MCF 10A (cell line): ENCODE data around the gene ARHGAP9. TPM values are rescaled to one million over a fixed set of nuclear protein-coding genes. Genes with fewer than 3 reads are reported as not detected.
"Not testable (repeated sequence)": the region's sequence is repeated elsewhere in the genome, so short reads cannot be mapped to it uniquely, and the experiment has no call there.

Experiments used
- BruUV-seq: library from RNA; stranded (reverse); fragments of 400-500 nt; replicated peaks from 2 replicates; lab custom pipeline; 2021; lab: Mats Ljungman, UMichigan
- CTCF ChIA-PET: fragments of 300-600 bp; sonication (Branson Sonifier 250); formaldehyde crosslinking; extraction: SDS; loops from one replicate; lab custom pipeline; 2021; ENCODE audit warnings: antibody characterized with exemption, inconsistent platforms; lab: Yijun Ruan, JAX
- POLR2A ChIA-PET: fragments of 300-600, 350-650 bp; sonication (Branson Sonifier 250); formaldehyde crosslinking; extraction: SDS; loops from one replicate; lab custom pipeline; 2020; ENCODE audit warnings: antibody characterized with exemption, inconsistent platforms; lab: Yijun Ruan, JAX
- DNase-seq: peaks from one replicate; pipeline ENCODE4 v3.0.0-alpha.2; 2018; ENCODE audit not compliant: unreplicated experiment
- H3K27ac Mint-ChIP-seq: one replicate; pipeline ENCODE4 v1.8.0; 2022; ENCODE audit warnings: mild to moderate bottlenecking, low read depth, mixed read lengths; ENCODE audit not compliant: unreplicated experiment
- H3K27me3 Mint-ChIP-seq: one replicate; pipeline ENCODE4 v1.8.0; 2022; ENCODE audit warnings: mixed read lengths; ENCODE audit not compliant: insufficient read depth, unreplicated experiment
- H3K36me3 Mint-ChIP-seq: one replicate; pipeline ENCODE4 v1.8.0; 2022; ENCODE audit warnings: mild to moderate bottlenecking, moderate library complexity, mixed read lengths; ENCODE audit not compliant: insufficient read depth, unreplicated experiment
- H3K4me1 Mint-ChIP-seq: one replicate; pipeline ENCODE4 v1.8.0; 2022; ENCODE audit warnings: mixed read lengths; ENCODE audit not compliant: insufficient read depth, unreplicated experiment
- H3K4me3 Mint-ChIP-seq: one replicate; pipeline ENCODE4 v1.8.0; 2022; ENCODE audit warnings: mild to moderate bottlenecking, moderate library complexity, mixed read lengths; ENCODE audit not compliant: unreplicated experiment
- H3K9me3 Mint-ChIP-seq: one replicate; pipeline ENCODE4 v1.8.0; 2022; ENCODE audit warnings: mixed read lengths; ENCODE audit not compliant: unreplicated experiment
- intact Hi-C: fragments of 100-400 bp; cut with micrococcal nuclease; formaldehyde crosslinking; loops from 2 replicates; pipeline ENCODE4 v1.14.1; 2022
- total RNA-seq: library from RNA; stranded (reverse); gene quantifications from 2 replicates; pipeline ENCODE4 v1.2.3, GENCODE V29; 2022
- TF ChIP-seq, protein P1 (sequence below): fragments of 200-600 bp; IDR thresholded peaks from one replicate; pipeline ENCODE4 v1.8.0; 2022; ENCODE audit warnings: antibody characterized with exemption, mild to moderate bottlenecking; ENCODE audit not compliant: unreplicated experiment

ARHGAP9 gene
- total RNA-seq, 1 experiment from 2014 or later: 1.1 TPM

DNA sequence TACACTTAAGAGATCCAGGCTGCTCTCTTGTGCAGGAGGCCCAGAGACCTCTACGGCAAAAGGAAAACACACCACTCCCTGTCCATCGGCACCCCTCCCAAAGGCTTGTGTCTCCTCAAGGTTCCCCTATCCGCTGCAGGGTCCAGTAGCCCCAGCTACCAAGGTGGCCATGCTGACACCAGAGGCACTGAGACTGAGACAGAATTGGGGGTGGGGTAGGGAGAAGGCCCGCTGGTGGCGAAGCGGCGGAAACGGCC is 40.1 kb upstream of the ARHGAP9 start:
- ChIA-PET CTCF (interaction anchor here (1.8 kb wide), 1 partner anchor 10 kb away, joined by 4 read pairs; no protein-coding TSS in a partner anchor), POLR2A (interaction anchor here (0.6 to 3.8 kb wide), 18 partner anchors 9 to 232 kb away, joined by 3 to 43 read pairs (median 4); partner anchors contain the start of genes CDK4, DCTN2, GLI1 and PIP4K2C)
- Mint-ChIP-seq H3K27me3 (no peaks in the 10 kb centered on the region), H3K27ac (peak overlapping the region; percentile 98), H3K9me3 (no peaks in the 10 kb centered on the region), H3K4me1 (peaks cover 50% of the 10 kb centered on the region), H3K36me3 (peaks cover 82% of the 10 kb centered on the region), H3K4me3 (peak overlapping the region; percentile 90)
- peak; percentile 54 for DNase-seq
- TF ChIP-seq, protein P1, sequence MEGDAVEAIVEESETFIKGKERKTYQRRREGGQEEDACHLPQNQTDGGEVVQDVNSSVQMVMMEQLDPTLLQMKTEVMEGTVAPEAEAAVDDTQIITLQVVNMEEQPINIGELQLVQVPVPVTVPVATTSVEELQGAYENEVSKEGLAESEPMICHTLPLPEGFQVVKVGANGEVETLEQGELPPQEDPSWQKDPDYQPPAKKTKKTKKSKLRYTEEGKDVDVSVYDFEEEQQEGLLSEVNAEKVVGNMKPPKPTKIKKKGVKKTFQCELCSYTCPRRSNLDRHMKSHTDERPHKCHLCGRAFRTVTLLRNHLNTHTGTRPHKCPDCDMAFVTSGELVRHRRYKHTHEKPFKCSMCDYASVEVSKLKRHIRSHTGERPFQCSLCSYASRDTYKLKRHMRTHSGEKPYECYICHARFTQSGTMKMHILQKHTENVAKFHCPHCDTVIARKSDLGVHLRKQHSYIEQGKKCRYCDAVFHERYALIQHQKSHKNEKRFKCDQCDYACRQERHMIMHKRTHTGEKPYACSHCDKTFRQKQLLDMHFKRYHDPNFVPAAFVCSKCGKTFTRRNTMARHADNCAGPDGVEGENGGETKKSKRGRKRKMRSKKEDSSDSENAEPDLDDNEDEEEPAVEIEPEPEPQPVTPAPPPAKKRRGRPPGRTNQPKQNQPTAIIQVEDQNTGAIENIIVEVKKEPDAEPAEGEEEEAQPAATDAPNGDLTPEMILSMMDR: no peak
- no TSS peak for BruUV-seq
- intact Hi-C loops: no loop called here

DNA sequence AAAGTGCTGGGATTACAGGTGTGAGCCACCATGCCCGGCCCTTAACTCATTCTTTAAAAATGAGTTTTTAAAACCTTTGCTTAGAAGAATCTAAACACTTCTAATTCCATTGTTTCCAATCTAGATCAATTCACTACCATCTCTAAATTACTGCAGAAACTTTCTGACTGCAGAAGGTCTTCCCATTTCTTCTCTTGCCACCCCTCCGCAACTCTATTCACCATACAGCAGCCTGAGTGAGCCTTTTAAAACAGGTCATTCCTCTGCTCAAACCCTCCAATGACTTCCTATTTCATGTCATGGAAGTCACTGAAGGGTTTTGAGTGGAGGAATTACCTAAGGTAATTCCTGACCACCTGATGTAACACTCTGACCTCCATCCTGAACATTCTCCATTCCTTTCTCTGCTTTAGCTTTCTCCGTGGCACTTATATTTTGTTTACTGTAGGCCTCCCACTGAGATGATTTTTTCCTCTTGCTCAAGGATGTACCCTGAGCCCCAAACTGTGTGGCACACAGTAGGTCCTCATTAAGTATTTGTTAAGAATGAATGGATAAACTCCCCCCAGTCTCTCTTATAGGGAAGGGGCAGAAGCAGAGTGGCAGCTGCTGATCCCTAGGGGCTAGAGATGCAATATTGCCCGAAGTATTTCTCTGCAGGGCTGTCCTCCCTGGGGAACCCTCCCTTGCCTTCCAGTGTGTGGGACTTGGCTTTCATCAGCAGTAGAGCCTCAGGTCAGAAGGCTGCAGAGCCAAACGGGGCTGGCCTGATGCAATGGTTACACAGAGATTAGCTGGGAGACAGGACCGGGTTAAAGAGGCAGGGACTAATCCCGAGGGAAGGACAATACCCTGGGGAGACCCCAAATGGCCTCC is 39.5 kb upstream of the ARHGAP9 start:
- Mint-ChIP-seq H3K36me3 (peaks cover 86% of the 10 kb centered on the region), H3K4me3 (peak overlapping the region; percentile 90), H3K9me3 (no peaks in the 10 kb centered on the region), H3K27me3 (no peaks in the 10 kb centered on the region), H3K27ac (peak overlapping the region; percentile 98), H3K4me1 (peaks cover 45% of the 10 kb centered on the region)
- intact Hi-C loops: no loop called here
- ChIA-PET POLR2A (interaction anchor here (0.6 to 3.8 kb wide), 15 partner anchors 9 to 233 kb away, joined by 3 to 43 read pairs (median 3); partner anchors contain the start of genes CDK4, DCTN2, GLI1 and PIP4K2C), CTCF (interaction anchor here (0.6 to 3.0 kb wide), 3 partner anchors 9 to 164 kb away, joined by 3 to 12 read pairs (median 4); partner anchors contain the start of gene GLI1)
- TF ChIP-seq, protein P1: no peak
- DNase-seq: peak; percentile 69
- BruUV-seq: no TSS peak

DNA sequence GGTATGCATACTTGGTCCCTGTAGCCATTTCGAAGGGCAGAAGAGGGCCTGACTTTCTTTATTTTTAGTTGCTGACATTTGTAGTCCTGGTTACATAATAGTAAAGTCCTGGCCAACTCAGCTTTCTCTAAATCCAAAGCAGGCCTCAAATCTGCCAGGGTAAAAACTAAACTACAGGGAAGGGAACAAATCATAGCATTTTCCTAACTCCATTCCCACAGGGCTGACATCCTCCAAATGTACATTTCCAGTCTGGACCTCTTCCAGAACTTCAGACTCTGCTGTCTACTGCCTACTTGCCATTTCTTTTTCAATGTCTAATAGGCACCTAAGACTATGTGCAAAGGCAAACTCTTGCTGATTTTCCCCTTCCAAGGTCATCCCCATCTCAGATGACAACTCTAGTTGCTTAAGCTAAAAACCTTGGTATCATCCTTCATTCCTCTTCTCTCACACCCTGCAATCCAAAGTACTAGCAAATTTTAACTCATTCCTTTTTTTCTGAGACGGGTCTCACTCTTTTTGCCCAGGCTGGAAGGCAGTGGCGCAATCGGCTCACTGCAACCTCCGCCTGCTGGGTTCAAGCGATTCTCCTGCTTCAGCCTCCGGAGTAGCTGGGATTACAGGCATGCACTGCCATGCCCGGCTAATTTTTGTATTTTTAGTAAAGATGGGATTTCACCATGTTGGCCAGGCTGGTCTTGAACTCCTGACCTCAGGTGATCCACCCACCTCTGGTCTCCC is 38.7 kb upstream of the ARHGAP9 start:
- ChIA-PET CTCF (interaction anchor here (0.7 to 3.0 kb wide), 2 partner anchors 60 to 62 kb away, joined by 3 to 12 read pairs; partner anchors contain the start of gene GLI1), POLR2A (interaction anchor here (0.5 to 3.8 kb wide), 9 partner anchors 8 to 1545 kb away, joined by 3 to 43 read pairs (median 7); partner anchors contain the start of genes DCTN2, GLI1, NEMP1 and PIP4K2C)
- Mint-ChIP-seq H3K36me3 (peaks cover 91% of the 10 kb centered on the region), H3K27ac (peak overlapping the region; percentile 98), H3K9me3 (no peaks in the 10 kb centered on the region), H3K4me3 (peak overlapping the region; percentile 90), H3K4me1 (peaks cover 40% of the 10 kb centered on the region), H3K27me3 (no peaks in the 10 kb centered on the region)
- intact Hi-C loops: no loop called here
- TF ChIP-seq, protein P1: no peak
- BruUV-seq: no TSS peak
- DNase-seq: no peak

DNA sequence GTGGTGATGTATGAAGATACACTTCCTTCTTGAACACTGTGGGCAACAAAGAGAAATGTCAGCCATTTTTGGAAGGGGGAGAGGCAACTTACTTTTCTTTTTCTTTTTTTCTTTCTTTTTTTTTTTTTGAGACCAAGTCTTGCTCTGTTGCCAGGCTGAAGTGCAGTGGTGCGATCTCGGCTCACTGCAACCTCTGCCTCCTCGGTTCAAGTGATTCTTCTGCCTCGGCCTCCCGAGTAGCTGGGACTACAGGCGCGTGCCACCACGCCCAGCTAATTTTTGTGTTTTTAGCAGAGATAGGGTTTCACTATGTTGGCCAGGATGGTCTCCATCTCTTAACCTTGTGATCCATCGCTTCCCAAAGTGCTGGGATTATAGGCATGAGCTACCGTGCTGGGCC is 38.1 kb upstream of the ARHGAP9 start:
- Mint-ChIP-seq H3K27ac (peak overlapping the region; percentile 98), H3K4me1 (peaks cover 40% of the 10 kb centered on the region), H3K4me3 (peak overlapping the region; percentile 90), H3K36me3 (peaks cover 91% of the 10 kb centered on the region)
- DNase-seq, H3K27me3 Mint-ChIP-seq, intact Hi-C loops, BruUV-seq, H3K9me3 Mint-ChIP-seq: not testable (repeated sequence)
- CTCF ChIA-PET: interaction anchor here (0.7 to 3.0 kb wide), 2 partner anchors 59 to 62 kb away, joined by 3 to 12 read pairs; partner anchors contain the start of gene GLI1
- POLR2A ChIA-PET: interaction anchor here (0.6 to 3.8 kb wide), 9 partner anchors 7 to 1544 kb away, joined by 3 to 37 read pairs (median 4); partner anchors contain the start of genes DCTN2, EEF1AKMT3, METTL1 and RAB5B
